Stimulated activated naive CD4-positive, alpha-beta T cell treated with Interleukin-2 at 50 U/mL for 16 hours (primary cell): Measurements from ENCODE around the gene ZG16.
"Not testable (repeated sequence)": the region's sequence is repeated elsewhere in the genome, so short reads cannot be mapped to it uniquely, and the experiment has no call there.

Source experiments
- DNase-seq: peaks from one replicate; lab custom pipeline; 2025; lab: John Stamatoyannopoulos, UW

Gene ZG16

GRCh38 chr16:29787155-29787554 lies 9.1 kb downstream of the ZG16 start:
- not testable (repeated sequence) for DNase-seq

- no peak for DNase-seq
Measured at GRCh38 chr16:29789775-29790182, 11.7 kb downstream of the ZG16 start.

GRCh38 chr16:29790183-29790948 lies 12.3 kb downstream of the ZG16 start, which contains the start of gene KIF22:
Gene KIF22, plus strand, starts transcription at chr16:29790751. Its CDS starts 9 bp downstream, at chr16:29790760.
- DNase-seq: peak; percentile 100

GRCh38 chr16:29790949-29791844 lies 13.1 kb downstream of the ZG16 start:
- DNase-seq: no peak

- no peak for DNase-seq
Measured at GRCh38 chr16:29791845-29792807, 14.1 kb downstream of the ZG16 start.

- DNase-seq: not testable (repeated sequence)
Measured at GRCh38 chr16:29793153-29793552, 15.1 kb downstream of the ZG16 start.

- no peak for DNase-seq
Measured at GRCh38 chr16:29794231-29794710, 16.2 kb downstream of the ZG16 start.

GRCh38 chr16:29802416-29802935 lies 24.4 kb downstream of the ZG16 start:
- DNase-seq: no peak

GRCh38 chr16:29804020-29804419 lies 26.0 kb downstream of the ZG16 start:
- DNase-seq: no peak

GRCh38 chr16:29804455-29805231 lies 26.6 kb downstream of the ZG16 start:
- DNase-seq: no peak

- DNase-seq: peak; percentile 98
Measured at GRCh38 chr16:29805232-29806098, 27.4 kb downstream of the ZG16 start.

- DNase-seq: peak; percentile 88
Measured at GRCh38 chr16:29806099-29806579, 28.1 kb downstream of the ZG16 start, which contains the start of gene MAZ. Gene MAZ, plus strand, starts transcription at chr16:29806529. Its CDS starts 173 bp downstream, at chr16:29806702.

GRCh38 chr16:29806641-29807425 lies 28.8 kb downstream of the ZG16 start:
- DNase-seq: peak; percentile 44

GRCh38 chr16:29807426-29808218 lies 29.6 kb downstream of the ZG16 start:
- peak; percentile 89 for DNase-seq

- DNase-seq: peak; percentile 25
Measured at GRCh38 chr16:29808219-29808900, 30.3 kb downstream of the ZG16 start.

GRCh38 chr16:29809031-29809747 lies 31.1 kb downstream of the ZG16 start:
- no peak for DNase-seq
